GM21737 (cell line): ENCODE data around the gene NUP210.
"Not testable (repeated sequence)": the region's sequence is repeated elsewhere in the genome, so short reads cannot be mapped to it uniquely, and the experiment has no call there.

Source experiments
- ATAC-seq: cut with Tn5 transposase; IDR thresholded peaks from one replicate; pipeline ENCODE4 v1.9.1; 2021; ENCODE audit warnings: mild to moderate bottlenecking, moderate library complexity; ENCODE audit not compliant: unreplicated experiment

NUP210 gene

GRCh38 chr3:13377741-13378140, 42.4 kb downstream of the NUP210 start:
- not testable (repeated sequence) for ATAC-seq

- ATAC-seq = no peak
Measured at GRCh38 chr3:13377021-13377420, 43.1 kb downstream of the NUP210 start.

GRCh38 chr3:13376091-13376490, 44.0 kb downstream of the NUP210 start:
- no peak for ATAC-seq

GRCh38 chr3:13375464-13375863, 44.7 kb downstream of the NUP210 start:
- ATAC-seq = no peak

- ATAC-seq = no peak
Measured at GRCh38 chr3:13373975-13374586, 46.0 kb downstream of the NUP210 start.

GRCh38 chr3:13372656-13373055, 47.5 kb downstream of the NUP210 start:
- ATAC-seq = no peak

- no peak for ATAC-seq
Measured at GRCh38 chr3:13372126-13372525, 48.0 kb downstream of the NUP210 start.

- ATAC-seq = no peak
Measured at GRCh38 chr3:13371100-13372075, 48.7 kb downstream of the NUP210 start.

- no peak for ATAC-seq
Measured at GRCh38 chr3:13370609-13371008, 49.5 kb downstream of the NUP210 start.

- no peak for ATAC-seq
Measured at GRCh38 chr3:13370055-13370454, 50.1 kb downstream of the NUP210 start.

- ATAC-seq = no peak
Measured at GRCh38 chr3:13368834-13369233, 51.3 kb downstream of the NUP210 start.

GRCh38 chr3:13367728-13368127, 52.4 kb downstream of the NUP210 start:
- ATAC-seq = no peak

GRCh38 chr3:13365390-13366379, 54.4 kb downstream of the NUP210 start:
- no peak for ATAC-seq

- no peak for ATAC-seq
Measured at GRCh38 chr3:13364602-13365271, 55.4 kb downstream of the NUP210 start.

- ATAC-seq = no peak
Measured at GRCh38 chr3:13362551-13362950, 57.6 kb downstream of the NUP210 start.

- no peak for ATAC-seq
Measured at GRCh38 chr3:13359916-13360315, 60.2 kb downstream of the NUP210 start.

- no peak for ATAC-seq
Measured at GRCh38 chr3:13358643-13359042, 61.5 kb downstream of the NUP210 start.

- ATAC-seq = no peak
Measured at GRCh38 chr3:13358051-13358450, 62.1 kb downstream of the NUP210 start.

GRCh38 chr3:13357074-13357473, 63.0 kb downstream of the NUP210 start:
- no peak for ATAC-seq

- ATAC-seq = no peak
Measured at GRCh38 chr3:13353936-13354542, 66.1 kb downstream of the NUP210 start.
